A172 (cell line): ENCODE data around the gene ADARB2. TPM values are rescaled to one million over a fixed set of nuclear protein-coding genes. Genes with fewer than 3 reads are reported as not detected.

Source experiments
- DNase-seq: peaks from one replicate; pipeline ENCODE4 v3.0.0-alpha.2; 2015; ENCODE audit warnings: low spot score
- total RNA-seq: library from RNA; depleted of rRNA; stranded (reverse); fragments of >200 nt; shearing (Covaris generic); gene quantifications from 2 replicates; pipeline ENCODE4 v1.2.3, GENCODE V29; 2014

The ADARB2 gene
- total RNA-seq, 1 experiment from 2014 or later, result 1.2 TPM

DNA sequence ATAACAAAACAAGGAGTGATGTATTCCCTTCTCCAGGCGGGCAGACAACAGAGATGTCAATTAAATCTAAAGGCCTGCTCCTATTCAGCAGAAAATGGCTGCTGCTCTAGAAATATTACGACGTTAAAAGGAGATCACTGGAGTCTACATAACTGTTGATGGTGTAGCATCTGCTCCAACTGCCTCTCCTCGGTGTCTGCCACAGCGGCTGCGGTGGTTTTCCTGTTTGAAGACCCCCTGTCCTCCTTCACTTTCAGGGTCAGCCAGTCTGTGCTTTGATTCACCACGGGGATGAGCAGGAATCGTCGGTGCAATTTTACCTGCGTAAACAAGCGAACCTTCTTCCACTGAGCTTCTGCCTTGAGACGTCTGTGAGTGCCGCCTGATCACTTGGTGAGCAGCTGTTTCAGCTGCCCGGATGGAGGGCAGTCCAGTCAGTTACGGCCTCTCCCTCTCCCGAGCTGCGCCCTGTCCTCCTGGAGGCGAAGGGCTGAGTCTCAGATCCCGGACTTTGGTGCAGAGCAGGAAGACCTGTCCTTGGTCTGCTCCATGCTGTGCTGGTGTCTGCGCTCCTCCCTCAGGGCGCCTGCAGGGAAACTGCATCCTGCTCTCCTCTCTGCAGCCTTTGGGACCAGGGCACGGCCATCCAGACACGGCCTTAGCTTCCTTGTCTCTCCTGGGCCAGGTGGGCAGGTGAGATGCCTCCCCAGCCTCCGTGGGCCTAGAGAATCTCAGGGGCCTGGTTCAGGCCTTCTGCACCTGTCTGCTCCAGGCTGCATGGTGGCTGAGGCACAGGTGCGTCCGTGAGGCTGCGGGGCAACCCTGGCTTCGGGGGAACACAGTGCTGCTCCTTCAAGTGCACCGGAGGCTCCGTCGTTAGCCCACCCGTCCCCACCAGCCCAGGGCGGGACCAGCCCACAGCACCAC is 326.6 kb downstream of the ADARB2 start:
- DNase-seq, result no peak

DNA sequence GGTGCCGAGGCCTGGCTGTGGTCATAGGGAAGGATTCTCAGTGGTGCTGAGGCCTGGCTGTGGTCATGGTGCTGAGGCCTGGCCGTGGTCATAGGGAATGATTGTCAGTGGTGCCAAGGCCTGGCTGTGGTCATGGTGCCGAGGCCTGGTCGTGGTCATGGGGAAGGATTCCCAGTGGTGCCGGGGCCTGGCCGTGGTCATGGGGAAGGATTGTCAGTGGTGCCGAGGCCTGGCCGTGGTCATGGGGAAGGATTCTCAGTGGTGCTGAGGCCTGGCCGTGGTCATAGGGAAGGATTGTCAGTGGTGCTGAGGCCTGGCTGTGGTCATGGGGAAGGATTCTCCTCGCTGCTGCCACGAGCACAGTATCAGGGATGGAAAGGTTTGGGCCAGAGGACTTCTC is 327.3 kb downstream of the ADARB2 start:
- DNase-seq, result no peak

DNA sequence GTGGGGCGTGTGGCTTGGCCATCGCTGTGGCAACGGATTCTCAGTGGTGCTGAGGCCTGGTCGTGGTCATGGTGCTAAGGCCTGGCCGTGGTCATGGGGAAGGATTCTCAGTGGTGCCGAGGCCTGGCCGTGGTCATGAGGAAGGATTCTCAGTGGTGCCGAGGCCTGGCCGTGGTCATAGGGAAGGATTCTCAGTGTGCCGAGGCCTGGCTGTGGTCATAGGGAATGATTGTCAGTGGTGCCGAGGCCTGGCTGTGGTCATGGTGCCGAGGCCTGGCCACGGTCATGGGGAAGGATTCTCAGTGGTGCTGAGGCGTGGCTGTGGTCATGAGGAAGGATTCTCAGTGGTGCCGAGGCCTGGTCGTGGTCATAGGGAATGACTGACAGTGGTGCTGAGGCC is 327.9 kb downstream of the ADARB2 start:
- no peak for DNase-seq

DNA sequence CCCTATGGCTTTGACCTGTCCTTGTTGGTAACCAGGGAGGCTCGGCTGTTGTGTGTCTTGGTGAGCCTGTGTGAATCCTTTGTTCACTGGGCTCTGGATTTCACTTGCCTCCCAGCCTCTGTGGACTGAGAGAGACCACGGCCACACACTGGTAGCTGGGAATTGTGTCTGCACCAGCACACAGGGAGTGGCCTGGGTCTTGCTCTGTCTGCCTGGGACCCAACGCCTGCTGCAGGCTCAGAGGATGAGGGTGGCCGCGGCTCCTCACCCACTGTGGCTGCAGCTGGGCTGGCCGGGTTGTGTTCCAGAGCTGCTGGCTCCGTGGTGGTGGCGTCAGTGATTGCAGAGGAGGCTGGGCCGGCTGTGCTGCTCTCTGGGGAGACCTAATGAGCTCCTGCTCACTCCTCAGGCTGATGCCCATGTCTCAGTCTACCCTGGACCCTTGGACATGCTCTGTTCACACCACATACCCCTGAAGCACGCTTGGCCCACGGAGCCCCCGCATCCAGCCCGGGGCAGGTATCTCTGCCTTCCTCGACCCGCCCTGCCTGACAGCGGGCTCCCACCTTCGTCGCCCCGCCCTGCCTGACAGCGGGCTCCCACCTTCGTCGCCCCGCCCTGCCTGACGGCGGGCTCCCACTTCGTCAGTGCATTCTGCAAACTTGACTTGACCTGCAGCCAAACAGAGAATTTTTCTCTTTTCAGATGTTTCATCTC is 328.5 kb downstream of the ADARB2 start:
- no peak for DNase-seq

GRCh38 chr10:1406967-1407945 is 330.1 kb downstream of the ADARB2 start:
- no peak for DNase-seq

DNA sequence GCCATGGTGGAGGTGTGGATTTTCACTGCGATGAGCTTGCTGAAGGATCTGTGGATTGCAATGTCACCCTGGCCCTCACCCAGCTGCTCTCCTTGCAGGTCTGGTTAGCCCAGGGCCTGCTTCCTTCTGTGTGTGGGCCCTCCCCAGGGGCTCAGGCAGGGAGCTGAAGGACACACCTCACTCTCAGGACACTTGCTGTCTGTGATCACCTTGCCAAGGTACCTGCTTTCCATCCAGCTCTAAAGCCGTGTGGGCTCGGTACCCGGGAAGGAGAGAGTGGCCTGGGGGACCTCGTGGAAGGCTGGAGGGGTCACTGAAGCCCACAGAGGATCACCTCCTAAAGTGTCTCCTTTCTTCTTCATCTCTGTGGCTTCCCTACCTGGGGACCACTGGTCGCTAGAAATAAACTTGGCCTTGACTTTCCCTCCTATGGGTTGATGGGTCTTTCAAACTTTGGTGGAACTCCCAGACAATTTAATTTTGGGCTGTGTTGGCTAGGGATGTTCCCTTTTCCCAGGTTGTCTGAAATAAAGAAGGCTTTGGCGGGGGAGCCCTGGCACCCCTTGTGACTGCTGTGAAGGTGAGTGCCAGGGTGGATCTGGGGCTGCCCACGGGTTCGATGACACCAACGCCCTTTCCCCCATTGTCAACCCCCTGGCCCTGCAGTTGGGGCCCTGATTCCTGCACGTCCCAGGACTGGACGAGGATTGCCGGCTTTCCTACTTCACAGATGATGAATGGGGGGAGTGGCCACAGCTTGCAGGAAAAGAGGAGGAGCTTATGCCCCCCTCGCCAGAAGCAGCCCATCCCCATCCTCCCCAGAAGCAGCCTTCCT is 331.0 kb downstream of the ADARB2 start:
- DNase-seq, result no peak

DNA sequence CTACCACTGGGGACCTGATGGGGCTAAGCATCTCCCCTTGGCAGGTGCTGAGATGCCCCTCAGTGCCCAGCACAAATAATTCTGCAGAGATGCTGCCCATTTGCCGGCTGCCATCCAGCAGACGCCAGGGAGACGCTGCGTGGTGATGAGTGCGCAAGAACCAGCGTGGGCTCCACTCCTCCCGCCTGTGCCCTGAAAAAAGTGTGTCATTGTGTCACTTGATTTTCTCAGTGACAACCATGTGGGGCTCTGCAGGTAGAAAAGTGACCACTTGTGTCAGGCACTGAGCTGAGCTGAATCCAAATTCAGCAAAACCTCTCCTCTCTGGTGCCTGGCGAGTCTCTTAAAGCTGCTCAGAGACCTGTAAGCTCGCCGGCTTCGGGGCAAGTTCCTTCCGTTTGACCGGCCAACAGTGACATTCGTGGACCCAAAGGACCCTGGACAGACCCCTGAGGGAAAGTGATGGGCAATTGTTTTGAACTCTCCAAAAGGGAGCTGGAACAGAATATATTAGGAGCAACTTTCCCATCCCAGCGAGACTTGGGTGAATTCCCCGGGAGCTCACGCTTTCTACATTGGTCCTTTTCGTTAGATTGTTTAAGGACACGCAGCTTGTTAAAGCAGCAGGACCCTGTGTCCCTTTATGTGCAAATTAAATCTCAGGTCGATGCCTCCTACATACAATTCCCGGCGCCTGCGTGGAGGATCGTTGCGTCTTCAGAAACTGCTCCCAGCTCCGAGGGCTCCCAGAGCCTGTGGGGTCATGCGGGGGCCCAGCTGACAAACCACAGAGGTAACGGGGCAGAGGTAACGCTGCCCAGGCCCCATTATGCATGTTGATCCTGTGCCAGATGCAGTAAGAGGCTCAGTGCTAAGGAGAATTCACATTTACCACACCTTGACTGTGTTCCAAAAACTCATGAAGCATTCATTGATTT is 332.7 kb downstream of the ADARB2 start:
- no peak for DNase-seq

- no peak for DNase-seq
These were observed 333.6 kb downstream of the ADARB2 start for GRCh38 chr10:1403508-1404322.

DNA sequence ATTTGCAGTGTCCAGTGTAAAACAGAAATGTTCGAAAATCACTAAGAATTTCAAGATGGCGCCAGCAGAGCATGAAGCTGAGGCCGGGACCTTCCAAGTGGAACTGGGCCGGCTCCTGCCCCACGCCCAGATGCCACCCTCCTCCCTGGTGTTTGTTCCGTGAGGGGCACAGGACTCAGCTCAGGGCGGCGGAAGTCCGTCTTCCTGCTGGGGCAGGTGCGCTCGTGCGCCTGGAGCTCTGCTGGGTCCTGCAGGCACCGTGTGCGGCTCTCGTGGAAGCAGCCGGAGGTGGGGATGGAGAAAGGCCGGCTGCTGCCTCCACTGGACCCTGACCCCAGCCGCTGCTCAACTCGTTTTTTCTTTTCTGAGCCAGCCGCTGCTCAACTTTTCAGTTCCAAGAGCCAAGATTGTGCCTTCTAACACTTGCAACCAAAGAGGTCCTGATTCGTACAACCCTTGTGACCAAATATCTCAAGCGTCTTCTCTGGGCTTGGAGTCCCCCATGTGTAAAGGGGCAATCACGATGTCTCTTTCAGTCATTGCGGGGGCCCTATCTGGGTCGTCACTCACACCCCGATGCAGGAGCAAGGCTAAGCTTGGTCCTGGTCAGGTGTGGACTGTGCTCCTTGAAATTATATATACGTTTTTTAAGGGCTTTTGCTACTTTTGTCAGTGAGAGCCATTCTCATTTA is 334.4 kb downstream of the ADARB2 start:
- DNase-seq, result no peak

DNA sequence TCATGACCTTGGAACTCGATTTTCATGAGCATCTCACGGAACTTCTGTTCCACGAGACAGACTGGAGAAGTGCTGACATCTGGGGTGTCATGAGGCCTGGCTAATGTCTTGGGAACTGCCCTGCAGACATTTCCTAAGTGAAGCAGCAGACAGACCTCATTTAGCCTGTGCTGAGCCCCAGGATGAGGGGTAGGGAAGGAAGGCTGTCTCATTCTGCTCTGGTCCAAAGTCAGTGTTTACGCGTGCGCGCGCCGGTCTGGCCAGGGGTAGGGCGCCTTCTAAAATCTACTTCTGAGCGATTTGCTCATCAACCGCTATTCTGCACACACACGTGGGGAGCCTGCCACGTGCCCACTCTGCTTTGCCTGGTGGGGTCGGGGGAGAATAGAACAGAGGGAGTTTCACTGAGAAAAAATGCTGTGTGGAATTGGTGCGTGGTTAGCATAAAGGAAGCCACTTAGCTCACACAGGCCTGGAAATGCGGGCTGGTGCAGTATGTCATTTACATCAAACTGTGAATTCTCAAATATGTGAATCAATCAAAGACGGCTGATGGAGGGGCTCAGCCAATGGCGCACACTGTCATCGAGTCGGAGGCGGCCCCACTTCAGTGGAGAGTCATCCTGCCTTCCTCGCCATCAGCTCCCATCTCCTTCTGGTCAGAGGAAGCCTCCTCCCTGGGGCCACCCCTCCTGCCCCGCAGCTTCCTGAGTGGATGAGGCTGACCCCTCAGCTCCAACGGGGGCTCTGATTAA is 335.1 kb downstream of the ADARB2 start:
- DNase-seq, result no peak

DNA sequence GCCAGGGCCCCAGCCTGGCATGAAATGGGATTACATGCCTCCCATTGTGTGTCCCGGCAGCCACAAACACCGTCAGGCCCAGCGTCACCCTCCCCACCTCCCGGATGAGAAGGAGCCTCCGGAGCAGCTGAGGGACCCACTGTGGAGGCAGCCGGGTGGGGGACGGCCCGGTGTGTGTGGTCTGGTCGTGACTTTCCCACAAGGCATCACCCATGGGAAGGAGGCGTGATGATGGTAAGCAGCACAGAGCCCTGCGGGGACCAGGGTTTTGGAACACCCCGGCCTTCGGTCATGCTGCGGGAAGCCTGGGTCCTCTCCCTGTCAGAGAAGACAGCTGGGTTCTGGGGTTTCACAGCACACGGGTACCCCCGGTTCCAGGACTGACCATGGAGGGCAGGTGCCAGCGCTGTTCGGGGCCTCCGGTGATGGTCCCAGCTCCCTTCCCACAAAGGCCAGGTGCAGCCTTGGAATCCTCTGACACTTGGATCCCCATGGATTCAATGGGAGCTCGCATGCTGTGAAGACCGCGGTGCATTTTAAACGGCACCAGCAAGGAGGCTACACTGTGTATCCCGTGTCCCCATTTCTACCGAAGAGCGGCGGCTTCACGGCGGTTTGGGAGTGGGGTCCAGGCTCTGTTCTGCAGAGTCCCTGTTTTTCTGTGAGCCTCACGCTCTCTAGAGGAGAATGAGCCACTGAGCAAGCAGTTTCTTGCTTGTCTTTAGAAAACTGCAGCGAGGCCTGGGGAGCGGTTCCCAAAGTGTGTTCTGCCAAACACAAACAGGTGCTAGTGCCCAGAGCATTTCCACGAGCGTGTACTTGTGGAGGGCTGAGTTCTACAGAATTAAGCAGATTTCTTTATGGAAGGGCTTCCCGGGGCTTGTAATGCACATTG is 336.0 kb downstream of the ADARB2 start:
- no peak for DNase-seq

GRCh38 chr10:1400101-1401070 is 336.9 kb downstream of the ADARB2 start:
- DNase-seq, result no peak

- DNase-seq, result peak; percentile 44
These were observed 337.8 kb downstream of the ADARB2 start for GRCh38 chr10:1399431-1400100.

GRCh38 chr10:1398626-1399410 is 338.5 kb downstream of the ADARB2 start:
- no peak for DNase-seq
